HEK293 (cell line): Measurements from ENCODE around the gene FAXC.
A peak's percentile ranks its signal among the peaks of the same experiment; 100 is the strongest.

Experiments used
- CTCF ChIA-PET: fragments of 350-600 bp; formaldehyde crosslinking; extraction: SDS; loops from one replicate; lab custom pipeline; 2021; ENCODE audit warnings: antibody characterized with exemption; lab: Yijun Ruan, JAX
- POLR2A ChIA-PET: fragments of 300-600 bp; formaldehyde crosslinking; extraction: SDS; loops from one replicate; lab custom pipeline; 2020; ENCODE audit warnings: antibody characterized with exemption, inconsistent platforms; lab: Yijun Ruan, JAX
- H3K27ac ChIP-seq: fragments of 200-500 bp; sonication (Bioruptor generic); 2 replicates; pipeline ENCODE4 v1.5.1; 2014; ENCODE audit warnings: low read depth, low read length, control low read depth, inconsistent platforms; ENCODE audit errors: extremely low read depth
- H3K36me3 ChIP-seq, 2 experiments: fragments of 200-500 bp in 1 of 2; sonication (Bioruptor generic) in 1 of 2; 1 replicate in 1 of 2; 2 replicates in 1 of 2; pipeline ENCODE4 v1.5.1; 2014 to 2017; ENCODE audit warnings: inconsistent platforms in 2 of 2, low read length in 2 of 2; ENCODE audit not compliant: control insufficient read depth in 2 of 2, insufficient read depth in 1 of 2
- H3K4me1 ChIP-seq: fragments of 200-500 bp; sonication (Bioruptor generic); 2 replicates; pipeline ENCODE4 v1.5.1; 2014; ENCODE audit warnings: mild to moderate bottlenecking, low read length, inconsistent platforms; ENCODE audit not compliant: control insufficient read depth, insufficient read depth
- H3K4me3 ChIP-seq: 2 replicates; pipeline ENCODE4 v1.5.1; 2011; ENCODE audit warnings: low read depth, mild to moderate bottlenecking, control low read depth, low read length, moderate library complexity
- H3K9me3 ChIP-seq: fragments of 200-500 bp; sonication (Bioruptor generic); 2 replicates; pipeline ENCODE4 v1.5.1; 2014; ENCODE audit warnings: low read depth, low read length, inconsistent platforms; ENCODE audit not compliant: control insufficient read depth, insufficient read depth
- GLI4 ChIP-seq: fragments of 450-650 bp; formaldehyde crosslinking; IDR thresholded peaks from 2 replicates; pipeline ENCODE4 v1.5.1; 2016; ENCODE audit warnings: missing biosample characterization, missing genetic modification characterization
- GLIS2 ChIP-seq: fragments of 450-650 bp; formaldehyde crosslinking; IDR thresholded peaks from 2 replicates; pipeline ENCODE4 v1.5.1; 2016; ENCODE audit warnings: missing biosample characterization, missing genetic modification characterization
- OSR2 ChIP-seq: fragments of 450-650 bp; formaldehyde crosslinking; IDR thresholded peaks from 2 replicates; pipeline ENCODE4 v1.5.1; 2016; ENCODE audit warnings: missing biosample characterization, missing genetic modification characterization
- SP7 ChIP-seq: fragments of 450-650 bp; formaldehyde crosslinking; IDR thresholded peaks from 2 replicates; pipeline ENCODE4 v1.5.1; 2016; ENCODE audit warnings: missing biosample characterization, missing genetic modification characterization
- ZNF223 ChIP-seq: fragments of 450-650 bp; formaldehyde crosslinking; IDR thresholded peaks from 2 replicates; pipeline ENCODE4 v1.5.1; 2016; ENCODE audit warnings: missing biosample characterization, missing genetic modification characterization
- ZNF544 ChIP-seq: fragments of 450-650 bp; formaldehyde crosslinking; IDR thresholded peaks from 2 replicates; pipeline ENCODE4 v1.5.0; 2017; ENCODE audit warnings: missing biosample characterization, missing genetic modification characterization
- ZNF596 ChIP-seq: fragments of 450-650 bp; IDR thresholded peaks from 2 replicates; pipeline ENCODE4 v1.5.0; 2018; ENCODE audit warnings: missing biosample characterization, mild to moderate bottlenecking, missing genetic modification characterization, moderate library complexity
- ZNF76 ChIP-seq: fragments of 450-650 bp; formaldehyde crosslinking; IDR thresholded peaks from 2 replicates; pipeline ENCODE4; 2016; ENCODE audit warnings: low read depth, missing biosample characterization, missing genetic modification characterization, borderline replicate concordance
- TF ChIP-seq, protein P1 (sequence below): fragments of 450-650 bp; formaldehyde crosslinking; IDR thresholded peaks from 2 replicates; pipeline ENCODE4 v1.5.1; 2016; ENCODE audit warnings: missing biosample characterization, missing genetic modification characterization
- TF ChIP-seq, protein P2 (sequence below): fragments of 450-650 bp; formaldehyde crosslinking; IDR thresholded peaks from 2 replicates; pipeline ENCODE4 v1.5.0; 2017; ENCODE audit warnings: missing biosample characterization, missing genetic modification characterization, borderline replicate concordance
- TF ChIP-seq, protein P3 (sequence below): fragments of 450-650 bp; formaldehyde crosslinking; IDR thresholded peaks from 2 replicates; pipeline ENCODE4; 2016; ENCODE audit warnings: missing biosample characterization, missing genetic modification characterization
- TF ChIP-seq, protein P4 (sequence below): fragments of 450-650 bp; formaldehyde crosslinking; IDR thresholded peaks from 2 replicates; pipeline ENCODE4 v1.5.1; 2016; ENCODE audit warnings: missing biosample characterization, missing genetic modification characterization
- TF ChIP-seq, protein P5 (sequence below): fragments of 450-650 bp; formaldehyde crosslinking; IDR thresholded peaks from 2 replicates; pipeline ENCODE4 v1.5.1; 2016; ENCODE audit warnings: missing biosample characterization, missing genetic modification characterization, low read depth
- TF ChIP-seq, protein P6 (sequence below): fragments of 450-650 bp; formaldehyde crosslinking; IDR thresholded peaks from 2 replicates; pipeline ENCODE4 v1.5.1; 2016; ENCODE audit warnings: missing biosample characterization, missing genetic modification characterization
- TF ChIP-seq, protein P7 (sequence below): sonication (generic); formaldehyde crosslinking; IDR thresholded peaks from 2 replicates; pipeline ENCODE4 v1.8.1; 2022; ENCODE audit warnings: mild to moderate bottlenecking, moderate library complexity, missing genetic modification reagents

FAXC gene

DNA sequence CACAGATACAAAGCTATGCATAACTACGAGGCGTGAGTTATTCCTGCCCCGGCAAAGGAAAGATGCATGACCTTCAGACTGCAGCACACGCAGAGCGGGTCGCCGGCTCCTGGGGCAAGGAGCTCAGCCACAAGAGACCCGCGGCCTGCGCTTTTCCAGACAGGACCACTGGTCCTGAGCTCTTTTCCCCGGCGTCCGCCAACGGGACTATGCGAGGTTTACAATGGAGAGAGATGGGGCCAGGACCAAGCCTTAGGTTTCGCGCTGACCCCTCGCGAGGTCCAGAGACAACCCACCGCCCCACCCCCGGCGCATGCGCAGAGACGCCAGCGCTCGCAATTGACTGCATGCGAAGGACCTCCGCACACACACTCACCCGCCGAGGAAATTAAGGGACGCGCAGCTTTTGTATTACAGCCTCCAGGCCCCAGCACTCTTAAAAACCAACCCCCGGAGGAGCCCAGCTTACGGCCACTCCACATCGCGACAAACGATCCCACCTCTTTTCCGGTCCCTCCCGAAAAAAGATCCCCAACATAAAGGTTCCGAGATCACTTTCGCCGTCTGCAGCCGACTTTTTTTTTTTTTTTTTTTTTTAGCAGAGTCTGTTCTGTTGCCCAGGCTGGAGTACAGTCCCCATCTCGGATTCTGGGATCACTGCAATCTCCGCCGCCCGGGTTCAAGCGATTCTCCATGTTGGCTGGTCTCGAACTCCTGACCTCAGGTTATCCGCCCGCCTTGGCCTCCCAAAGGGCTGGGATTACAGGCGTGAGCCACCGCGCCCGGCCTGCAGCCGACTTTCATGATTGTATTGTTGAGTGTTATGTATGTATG is 44.4 kb upstream of the FAXC start, which contains the start of gene COQ3 (continued):
- TF ChIP-seq, protein P1, sequence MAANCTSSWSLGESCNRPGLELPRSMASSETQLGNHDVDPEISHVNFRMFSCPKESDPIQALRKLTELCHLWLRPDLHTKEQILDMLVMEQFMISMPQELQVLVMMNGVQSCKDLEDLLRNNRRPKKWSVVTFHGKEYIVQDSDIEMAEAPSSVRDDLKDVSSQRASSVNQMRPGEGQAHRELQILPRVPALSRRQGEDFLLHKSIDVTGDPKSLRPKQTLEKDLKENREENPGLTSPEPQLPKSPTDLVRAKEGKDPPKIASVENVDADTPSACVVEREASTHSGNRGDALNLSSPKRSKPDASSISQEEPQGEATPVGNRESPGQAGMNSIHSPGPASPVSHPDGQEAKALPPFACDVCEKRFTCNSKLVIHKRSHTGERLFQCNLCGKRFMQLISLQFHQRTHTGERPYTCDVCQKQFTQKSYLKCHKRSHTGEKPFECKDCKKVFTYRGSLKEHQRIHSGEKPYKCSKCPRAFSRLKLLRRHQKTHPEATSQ (tag by site-specific recombination) = peak; percentile 74; the same call in 1 of the 2 replicates
- TF ChIP-seq GLI4 (tag by site-specific recombination) (peak; percentile 88), GLIS2 (tag by site-specific recombination) (peak; percentile 76; the same call in 1 of the 2 replicates), ZNF544 (no peak)
- TF ChIP-seq, protein P2, sequence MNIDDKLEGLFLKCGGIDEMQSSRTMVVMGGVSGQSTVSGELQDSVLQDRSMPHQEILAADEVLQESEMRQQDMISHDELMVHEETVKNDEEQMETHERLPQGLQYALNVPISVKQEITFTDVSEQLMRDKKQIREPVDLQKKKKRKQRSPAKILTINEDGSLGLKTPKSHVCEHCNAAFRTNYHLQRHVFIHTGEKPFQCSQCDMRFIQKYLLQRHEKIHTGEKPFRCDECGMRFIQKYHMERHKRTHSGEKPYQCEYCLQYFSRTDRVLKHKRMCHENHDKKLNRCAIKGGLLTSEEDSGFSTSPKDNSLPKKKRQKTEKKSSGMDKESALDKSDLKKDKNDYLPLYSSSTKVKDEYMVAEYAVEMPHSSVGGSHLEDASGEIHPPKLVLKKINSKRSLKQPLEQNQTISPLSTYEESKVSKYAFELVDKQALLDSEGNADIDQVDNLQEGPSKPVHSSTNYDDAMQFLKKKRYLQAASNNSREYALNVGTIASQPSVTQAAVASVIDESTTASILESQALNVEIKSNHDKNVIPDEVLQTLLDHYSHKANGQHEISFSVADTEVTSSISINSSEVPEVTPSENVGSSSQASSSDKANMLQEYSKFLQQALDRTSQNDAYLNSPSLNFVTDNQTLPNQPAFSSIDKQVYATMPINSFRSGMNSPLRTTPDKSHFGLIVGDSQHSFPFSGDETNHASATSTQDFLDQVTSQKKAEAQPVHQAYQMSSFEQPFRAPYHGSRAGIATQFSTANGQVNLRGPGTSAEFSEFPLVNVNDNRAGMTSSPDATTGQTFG (tag by site-specific recombination) = no peak

DNA sequence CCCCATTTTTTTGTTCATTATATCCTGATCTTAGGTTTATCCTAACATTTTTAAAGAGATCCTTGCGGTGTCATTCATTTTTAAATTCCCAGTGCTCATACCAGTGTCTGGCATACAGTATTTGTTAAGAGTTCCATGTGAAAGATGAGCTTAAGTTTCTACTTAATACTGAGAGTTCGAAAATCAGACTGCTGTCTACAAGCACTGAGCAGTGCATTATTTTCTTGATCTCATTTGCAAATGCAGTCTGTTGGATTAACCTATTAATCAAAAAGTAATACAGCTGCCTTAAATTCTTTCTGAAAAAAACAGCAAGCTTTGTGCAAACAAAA is 43.9 kb upstream of the FAXC start:
- no peaks in the 10 kb centered on the region for H3K4me1 ChIP-seq
- H3K9me3 ChIP-seq = no peaks in the 10 kb centered on the region
- peak overlapping the region; percentile 71 for H3K4me3 ChIP-seq
- TF ChIP-seq SP7 (tag by site-specific recombination) = no peak
- TF ChIP-seq, protein P3, sequence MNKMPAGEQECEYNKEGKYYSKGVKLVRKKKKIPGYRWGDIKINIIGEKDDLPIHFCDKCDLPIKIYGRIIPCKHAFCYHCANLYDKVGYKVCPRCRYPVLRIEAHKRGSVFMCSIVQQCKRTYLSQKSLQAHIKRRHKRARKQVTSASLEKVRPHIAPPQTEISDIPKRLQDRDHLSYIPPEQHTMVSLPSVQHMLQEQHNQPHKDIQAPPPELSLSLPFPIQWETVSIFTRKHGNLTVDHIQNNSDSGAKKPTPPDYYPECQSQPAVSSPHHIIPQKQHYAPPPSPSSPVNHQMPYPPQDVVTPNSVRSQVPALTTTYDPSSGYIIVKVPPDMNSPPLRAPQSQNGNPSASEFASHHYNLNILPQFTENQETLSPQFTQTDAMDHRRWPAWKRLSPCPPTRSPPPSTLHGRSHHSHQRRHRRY (tag by site-specific recombination) = no peak
- TF ChIP-seq, protein P4, sequence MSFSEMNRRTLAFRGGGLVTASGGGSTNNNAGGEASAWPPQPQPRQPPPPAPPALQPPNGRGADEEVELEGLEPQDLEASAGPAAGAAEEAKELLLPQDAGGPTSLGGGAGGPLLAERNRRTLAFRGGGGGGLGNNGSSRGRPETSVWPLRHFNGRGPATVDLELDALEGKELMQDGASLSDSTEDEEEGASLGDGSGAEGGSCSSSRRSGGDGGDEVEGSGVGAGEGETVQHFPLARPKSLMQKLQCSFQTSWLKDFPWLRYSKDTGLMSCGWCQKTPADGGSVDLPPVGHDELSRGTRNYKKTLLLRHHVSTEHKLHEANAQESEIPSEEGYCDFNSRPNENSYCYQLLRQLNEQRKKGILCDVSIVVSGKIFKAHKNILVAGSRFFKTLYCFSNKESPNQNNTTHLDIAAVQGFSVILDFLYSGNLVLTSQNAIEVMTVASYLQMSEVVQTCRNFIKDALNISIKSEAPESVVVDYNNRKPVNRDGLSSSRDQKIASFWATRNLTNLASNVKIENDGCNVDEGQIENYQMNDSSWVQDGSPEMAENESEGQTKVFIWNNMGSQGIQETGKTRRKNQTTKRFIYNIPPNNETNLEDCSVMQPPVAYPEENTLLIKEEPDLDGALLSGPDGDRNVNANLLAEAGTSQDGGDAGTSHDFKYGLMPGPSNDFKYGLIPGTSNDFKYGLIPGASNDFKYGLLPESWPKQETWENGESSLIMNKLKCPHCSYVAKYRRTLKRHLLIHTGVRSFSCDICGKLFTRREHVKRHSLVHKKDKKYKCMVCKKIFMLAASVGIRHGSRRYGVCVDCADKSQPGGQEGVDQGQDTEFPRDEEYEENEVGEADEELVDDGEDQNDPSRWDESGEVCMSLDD (tag by site-specific recombination) = no peak
- TF ChIP-seq ZNF544 = no peak
- TF ChIP-seq, protein P5, sequence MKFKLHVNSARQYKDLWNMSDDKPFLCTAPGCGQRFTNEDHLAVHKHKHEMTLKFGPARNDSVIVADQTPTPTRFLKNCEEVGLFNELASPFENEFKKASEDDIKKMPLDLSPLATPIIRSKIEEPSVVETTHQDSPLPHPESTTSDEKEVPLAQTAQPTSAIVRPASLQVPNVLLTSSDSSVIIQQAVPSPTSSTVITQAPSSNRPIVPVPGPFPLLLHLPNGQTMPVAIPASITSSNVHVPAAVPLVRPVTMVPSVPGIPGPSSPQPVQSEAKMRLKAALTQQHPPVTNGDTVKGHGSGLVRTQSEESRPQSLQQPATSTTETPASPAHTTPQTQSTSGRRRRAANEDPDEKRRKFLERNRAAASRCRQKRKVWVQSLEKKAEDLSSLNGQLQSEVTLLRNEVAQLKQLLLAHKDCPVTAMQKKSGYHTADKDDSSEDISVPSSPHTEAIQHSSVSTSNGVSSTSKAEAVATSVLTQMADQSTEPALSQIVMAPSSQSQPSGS (tag by site-specific recombination) = no peak
- TF ChIP-seq ZNF223 = no peak
- no peak for TF ChIP-seq OSR2 (tag by site-specific recombination)
- TF ChIP-seq ZNF596 (tag by site-specific recombination) = no peak
- TF ChIP-seq ZNF76 (tag by site-specific recombination) = no peak
- TF ChIP-seq, protein P6, sequence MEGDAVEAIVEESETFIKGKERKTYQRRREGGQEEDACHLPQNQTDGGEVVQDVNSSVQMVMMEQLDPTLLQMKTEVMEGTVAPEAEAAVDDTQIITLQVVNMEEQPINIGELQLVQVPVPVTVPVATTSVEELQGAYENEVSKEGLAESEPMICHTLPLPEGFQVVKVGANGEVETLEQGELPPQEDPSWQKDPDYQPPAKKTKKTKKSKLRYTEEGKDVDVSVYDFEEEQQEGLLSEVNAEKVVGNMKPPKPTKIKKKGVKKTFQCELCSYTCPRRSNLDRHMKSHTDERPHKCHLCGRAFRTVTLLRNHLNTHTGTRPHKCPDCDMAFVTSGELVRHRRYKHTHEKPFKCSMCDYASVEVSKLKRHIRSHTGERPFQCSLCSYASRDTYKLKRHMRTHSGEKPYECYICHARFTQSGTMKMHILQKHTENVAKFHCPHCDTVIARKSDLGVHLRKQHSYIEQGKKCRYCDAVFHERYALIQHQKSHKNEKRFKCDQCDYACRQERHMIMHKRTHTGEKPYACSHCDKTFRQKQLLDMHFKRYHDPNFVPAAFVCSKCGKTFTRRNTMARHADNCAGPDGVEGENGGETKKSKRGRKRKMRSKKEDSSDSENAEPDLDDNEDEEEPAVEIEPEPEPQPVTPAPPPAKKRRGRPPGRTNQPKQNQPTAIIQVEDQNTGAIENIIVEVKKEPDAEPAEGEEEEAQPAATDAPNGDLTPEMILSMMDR (tag by site-specific recombination) = no peak
- TF ChIP-seq, protein P7, sequence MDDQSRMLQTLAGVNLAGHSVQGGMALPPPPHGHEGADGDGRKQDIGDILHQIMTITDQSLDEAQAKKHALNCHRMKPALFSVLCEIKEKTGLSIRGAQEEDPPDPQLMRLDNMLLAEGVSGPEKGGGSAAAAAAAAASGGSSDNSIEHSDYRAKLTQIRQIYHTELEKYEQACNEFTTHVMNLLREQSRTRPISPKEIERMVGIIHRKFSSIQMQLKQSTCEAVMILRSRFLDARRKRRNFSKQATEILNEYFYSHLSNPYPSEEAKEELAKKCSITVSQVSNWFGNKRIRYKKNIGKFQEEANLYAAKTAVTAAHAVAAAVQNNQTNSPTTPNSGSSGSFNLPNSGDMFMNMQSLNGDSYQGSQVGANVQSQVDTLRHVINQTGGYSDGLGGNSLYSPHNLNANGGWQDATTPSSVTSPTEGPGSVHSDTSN (CRISPR knock-in tag) = no peak
- TF ChIP-seq, all 188 proteins: peak for 0
- Histone ChIP-seq H3K27ac (peak overlapping the region; percentile 64), H3K36me3 (peaks cover 6 to 10% of the 10 kb centered on the region in 2 experiments)
- ChIA-PET POLR2A (interaction anchor here (0.6 to 3.9 kb wide), 26 partner anchors 10 to 420 kb away, joined by 3 to 41 read pairs (median 6); partner anchors contain the start of genes CCNC, FAXC and PNISR), CTCF (interaction anchor here (0.5 to 1.7 kb wide), 9 partner anchors 20 to 468 kb away, joined by 3 to 10 read pairs (median 5); no protein-coding TSS in a partner anchor)
